Kidney (tissue), 22 donors: ENCODE results near the gene PRCC. TPM values are rescaled to one million over a fixed set of nuclear protein-coding genes. Genes with fewer than 3 reads are reported as not detected.
A peak's percentile ranks its signal among the peaks of the same experiment; 100 is the strongest.

Experiments used
- DNase-seq, 5 donors: peaks; one replicate each; pipeline ENCODE4 v3.0.0-alpha.2; 2013 to 2020
- FAIRE-seq: peaks from 2 replicates; lab custom pipeline; 2012; peaks lifted over from hg19 to GRCh38; lab: Jason Lieb, UNC
- H3K27ac ChIP-seq, 2 donors: one replicate each; pipeline ENCODE4 v1.7.0; 2013; ENCODE audit warnings: low read depth in 2 of 2, low read length in 2 of 2, inconsistent platforms in 1 of 2
- H3K27me3 ChIP-seq: one replicate; pipeline ENCODE4 v1.7.1; 2013; ENCODE audit warnings: low read length, inconsistent platforms; ENCODE audit not compliant: control insufficient read depth, insufficient read depth
- H3K36me3 ChIP-seq, 3 donors: one replicate each; pipeline versions ENCODE4 v1.7.0 to v1.7.1; 2013; ENCODE audit warnings: low read length in 3 of 3, control low read depth in 1 of 3, inconsistent platforms in 1 of 3; ENCODE audit not compliant: insufficient read depth in 3 of 3, control insufficient read depth in 2 of 3
- H3K4me1 ChIP-seq, 3 donors: one replicate each; pipeline versions ENCODE4 v1.7.0 to v1.7.1; 2013; ENCODE audit warnings: low read length in 3 of 3, inconsistent platforms in 1 of 3, low read depth in 1 of 3; ENCODE audit not compliant: control insufficient read depth in 2 of 3, insufficient read depth in 2 of 3
- H3K4me3 ChIP-seq, 3 donors: one replicate each; pipeline versions ENCODE4 v1.7.0 to v1.8.1; 2013; ENCODE audit warnings: low read length in 3 of 3, control low read depth in 1 of 3, inconsistent platforms in 1 of 3
- H3K9ac ChIP-seq, 3 donors: one replicate each; pipeline versions ENCODE4 v1.7.0 to v1.7.1; 2013; ENCODE audit warnings: low read length in 3 of 3, control low read depth in 1 of 3, inconsistent platforms in 1 of 3
- H3K9me3 ChIP-seq, 3 donors: one replicate each; pipeline versions ENCODE4 v1.7.0 to v1.7.1; 2013; ENCODE audit warnings: low read length in 3 of 3, control low read depth in 1 of 3, inconsistent platforms in 1 of 3; ENCODE audit not compliant: control insufficient read depth in 2 of 3, insufficient read depth in 1 of 3
- CTCF ChIP-seq: IDR thresholded peaks from 3 replicates; pipeline ENCODE4 v1.5.1; 2012; ENCODE audit warnings: mild to moderate bottlenecking, moderate library complexity, borderline replicate concordance; ENCODE audit not compliant: insufficient read depth; ENCODE audit errors: extremely low read depth
- intact Hi-C: fragments of 100-400 bp; cut with DNase I; formaldehyde crosslinking; loops from one replicate; pipeline ENCODE4 v1.11.1; 2022
- long read RNA-seq, 10 donors: library from polyadenylated mRNA in 1 of 10; unstranded in 1 of 10; transcript quantifications; one replicate each; pipeline ENCODE4 v2.0.0 and lab custom pipeline, GENCODE V29; 2021 to 2026
- polyA plus RNA-seq: library from polyadenylated mRNA; stranded (reverse); fragments of 350-450 nt; fragmentation: Illumina TruSeq; extraction: RNeasy Lipid Tissue Mini Kit (QIAGEN cat#74804); gene quantifications from one replicate; pipeline ENCODE4 v1.2.3, GENCODE V29; 2014; ENCODE audit warnings: low read depth, low replicate concordance; ENCODE audit not compliant: insufficient read depth
- total RNA-seq: library from RNA; stranded (reverse); fragmentation: NEBNext Ultra II Directional; extraction: Animal tissue kit (Norgen Biotek cat#: 25700); gene quantifications from one replicate; pipeline ENCODE4 v1.2.1, GENCODE V29; 2021
- donor health status: control.
- donor health status: control.
- donor health status: control.
- donor health status: control.
- donor health status: control.
- donor health status: DM: yes; HTN: yes; CAD: no.
- donor health status: Normal renal cell carcinoma (clear cell type).

Gene PRCC, protein sequence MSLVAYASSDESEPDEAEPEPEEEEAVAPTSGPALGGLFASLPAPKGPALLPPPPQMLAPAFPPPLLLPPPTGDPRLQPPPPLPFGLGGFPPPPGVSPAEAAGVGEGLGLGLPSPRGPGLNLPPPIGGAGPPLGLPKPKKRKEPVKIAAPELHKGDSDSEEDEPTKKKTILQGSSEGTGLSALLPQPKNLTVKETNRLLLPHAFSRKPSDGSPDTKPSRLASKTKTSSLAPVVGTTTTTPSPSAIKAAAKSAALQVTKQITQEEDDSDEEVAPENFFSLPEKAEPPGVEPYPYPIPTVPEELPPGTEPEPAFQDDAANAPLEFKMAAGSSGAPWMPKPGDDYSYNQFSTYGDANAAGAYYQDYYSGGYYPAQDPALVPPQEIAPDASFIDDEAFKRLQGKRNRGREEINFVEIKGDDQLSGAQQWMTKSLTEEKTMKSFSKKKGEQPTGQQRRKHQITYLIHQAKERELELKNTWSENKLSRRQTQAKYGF
- total RNA-seq (52.8 TPM), polyA plus RNA-seq (50.5 TPM)
- long read RNA-seq, donor 1, transcript PRCC-201 (7 exons, 2,105 nt), result major isoform, 18 of 18 reads
- long read RNA-seq, donor 1, partial matches to known transcripts, result 0 of 18 reads
- long read RNA-seq, donor 1, other reads (novel, unspliced or antisense), result 0 of 18 reads
- long read RNA-seq, donor 2, transcript PRCC-201 (7 exons, 2,105 nt), result major isoform, 21 of 30 reads
- long read RNA-seq, donor 2, partial matches to known transcripts, result 9 of 30 reads
- long read RNA-seq, donor 2, other reads (novel, unspliced or antisense), result 0 of 30 reads
- long read RNA-seq, donor 3, transcript PRCC-201 (7 exons, 2,105 nt), result major isoform, 13 of 14 reads
- long read RNA-seq, donor 3, partial matches to known transcripts, result 0 of 14 reads
- long read RNA-seq, donor 3, other reads (novel, unspliced or antisense), result 0 of 14 reads
- long read RNA-seq, donor 4, transcript PRCC-201 (7 exons, 2,105 nt), result major isoform, 23 of 24 reads
- long read RNA-seq, donor 4, partial matches to known transcripts, result 0 of 24 reads
- long read RNA-seq, donor 4, other reads (novel, unspliced or antisense), result 0 of 24 reads
- long read RNA-seq, donor 5, partial matches to known transcripts, result 0 of 2 reads
- long read RNA-seq, donor 5, other reads (novel, unspliced or antisense), result 0 of 2 reads
- long read RNA-seq, donor 6, partial matches to known transcripts, result 19 of 25 reads
- long read RNA-seq, donor 6, other reads (novel, unspliced or antisense), result 0 of 25 reads
- long read RNA-seq, donor 7, transcript PRCC-201 (7 exons, 2,105 nt), result major isoform, 33 of 48 reads
- long read RNA-seq, donor 7, partial matches to known transcripts, result 11 of 48 reads
- long read RNA-seq, donor 7, other reads (novel, unspliced or antisense), result 3 of 48 reads
- long read RNA-seq, donor 8, transcript PRCC-201 (7 exons, 2,105 nt), result major isoform, 16 of 36 reads
- long read RNA-seq, donor 8, partial matches to known transcripts, result 19 of 36 reads
- long read RNA-seq, donor 8, other reads (novel, unspliced or antisense), result 0 of 36 reads
- long read RNA-seq, donor 9, transcript PRCC-201 (7 exons, 2,105 nt), result major isoform, 7 of 7 reads
- long read RNA-seq, donor 9, partial matches to known transcripts, result 0 of 7 reads
- long read RNA-seq, donor 9, other reads (novel, unspliced or antisense), result 0 of 7 reads
- long read RNA-seq, donor 10, transcript PRCC-201 (7 exons, 2,105 nt), result major isoform, 9 of 14 reads
- long read RNA-seq, donor 10, partial matches to known transcripts, result 5 of 14 reads
- long read RNA-seq, donor 10, other reads (novel, unspliced or antisense), result 0 of 14 reads

DNA sequence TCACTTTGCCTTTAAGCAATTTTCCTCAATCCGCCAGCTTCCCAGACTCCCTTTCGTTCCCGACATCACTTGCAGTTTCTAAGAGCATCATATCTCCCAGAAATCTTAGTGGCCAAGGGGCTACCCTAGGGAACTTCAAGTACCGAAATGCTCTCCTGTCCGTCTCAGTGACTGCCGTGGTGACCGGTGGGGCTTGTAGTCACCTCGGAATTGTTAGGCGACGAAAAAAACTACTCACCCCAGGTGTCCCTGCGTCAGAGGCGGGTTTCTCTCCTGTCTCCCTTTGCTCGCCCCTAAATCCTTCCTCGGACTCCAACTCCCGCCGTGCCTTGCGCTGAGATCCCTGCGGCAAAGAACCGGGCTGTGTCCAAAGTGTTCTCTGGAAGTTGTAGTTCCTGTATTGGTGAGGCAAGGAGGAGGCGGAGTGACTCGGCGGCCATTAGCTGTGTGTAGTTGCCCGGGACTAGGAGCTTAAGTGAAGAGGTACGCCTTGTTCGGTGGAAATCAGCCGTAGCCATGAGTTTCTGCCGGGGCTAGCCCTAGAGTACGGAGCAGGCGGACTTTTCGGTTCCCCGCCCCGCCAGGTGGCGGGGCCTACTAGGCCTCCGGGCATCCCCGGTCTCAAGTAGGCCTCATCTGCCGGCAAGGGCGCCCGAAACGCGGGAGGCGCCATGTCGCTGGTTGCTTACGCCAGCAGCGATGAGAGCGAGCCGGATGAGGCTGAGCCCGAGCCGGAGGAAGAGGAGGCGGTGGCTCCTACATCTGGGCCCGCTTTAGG, at the start of gene PRCC:
PRCC (plus strand) TSS at position 435 of the 778 bp plus-strand sequence; CDS start at position 672, 237 bp downstream.
- Histone ChIP-seq H3K4me1 (peaks cover 0 to 22% (median 16%) of the 10 kb centered on the region in 3 donors), H3K27me3 (no peaks in the 10 kb centered on the region), H3K27ac (peak within 1 kb of the TSS; percentile 94 to 96), H3K9ac (peak within 1 kb of the TSS; percentile 86 to 99 (median 93)), H3K9me3 (no peaks in the 10 kb centered on the region), H3K4me3 (peak within 1 kb of the TSS; percentile 81 to 98 (median 96)), H3K36me3 (peaks cover 0 to 7% (median 6%) of the 10 kb centered on the region in 3 donors)
- DNase-seq (peak; percentile 99 to 100 (median 100)), FAIRE-seq (peak; percentile 96)
- intact Hi-C loops, result no loop called here
- peak; percentile 12 for TF ChIP-seq CTCF

DNA sequence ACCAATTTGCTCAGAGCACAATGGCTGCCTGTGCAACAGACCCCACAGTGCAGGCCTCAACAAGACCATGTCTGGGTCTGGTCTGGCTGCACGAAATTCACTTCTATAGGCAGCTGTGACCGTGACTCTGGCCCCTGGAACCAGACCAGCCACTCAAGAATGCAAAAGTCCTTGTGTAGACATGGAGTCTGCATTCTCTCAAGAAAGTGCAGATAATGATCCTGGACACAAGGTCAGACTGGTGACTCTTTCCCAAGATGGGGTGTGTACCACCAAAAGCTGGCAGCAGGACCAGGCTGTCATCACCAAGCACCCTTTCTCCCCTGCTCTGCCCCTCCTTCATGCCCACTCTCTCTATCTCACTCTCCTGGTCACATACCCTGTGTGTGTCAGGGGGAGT, 46.2 kb upstream of the PRCC start:
- H3K4me3 ChIP-seq, result no peak overlapping the region
- TF ChIP-seq CTCF, result no peak
- FAIRE-seq, result no peak
- H3K4me1 ChIP-seq, result peaks cover 1 to 11% (median 6%) of the 10 kb centered on the region in 3 donors
- H3K27me3 ChIP-seq, result no peaks in the 10 kb centered on the region
- DNase-seq, result no peak
- no peak overlapping the region for H3K9ac ChIP-seq
- no peaks in the 10 kb centered on the region for H3K9me3 ChIP-seq
- peaks cover 0 to 30% (median 20%) of the 10 kb centered on the region in 3 donors for H3K36me3 ChIP-seq
- intact Hi-C loops, result no loop called here
- H3K27ac ChIP-seq, result no peak overlapping the region
